Activated CD8-positive, alpha-beta memory T cell treated with anti-CD3 and anti-CD28 coated beads for 1 hour (primary cell): ENCODE measurements around the gene MAN1C1.

ENCODE experiments used
- DNase-seq, 2 donors: peaks; one replicate each; pipeline ENCODE4 v3.0.0-alpha.2; 2020; ENCODE audit warnings: low read depth in 1 of 2; ENCODE audit errors: extremely low read depth in 1 of 2

Gene MAN1C1

GRCh38 chr1:25612421-25612820 is 4.2 kb upstream of the MAN1C1 start:
- DNase-seq: no peak

GRCh38 chr1:25613091-25613490 is 3.5 kb upstream of the MAN1C1 start:
- DNase-seq: no peak

GRCh38 chr1:25614501-25615171 is 2.0 kb upstream of the MAN1C1 start:
- no peak for DNase-seq

- no peak for DNase-seq
Observed at GRCh38 chr1:25615172-25615541, 1.4 kb upstream of the MAN1C1 start.

- DNase-seq: no peak
Observed at GRCh38 chr1:25615563-25616094, 962 bp upstream of the MAN1C1 start.

- no peak for DNase-seq
Observed at GRCh38 chr1:25616987-25617624, 515 bp downstream of the MAN1C1 start.

GRCh38 chr1:25617625-25618432 is 1.2 kb downstream of the MAN1C1 start:
- no peak for DNase-seq

GRCh38 chr1:25618433-25618808 is 1.8 kb downstream of the MAN1C1 start:
- DNase-seq: no peak

GRCh38 chr1:25619101-25619890 is 2.7 kb downstream of the MAN1C1 start:
- no peak for DNase-seq

- no peak for DNase-seq
Observed at GRCh38 chr1:25620211-25620610, 3.6 kb downstream of the MAN1C1 start.

GRCh38 chr1:25620701-25621350 is 4.2 kb downstream of the MAN1C1 start:
- no peak for DNase-seq

GRCh38 chr1:25621876-25622275 is 5.3 kb downstream of the MAN1C1 start:
- no peak for DNase-seq

- DNase-seq: no peak
Observed at GRCh38 chr1:25622531-25622930, 5.9 kb downstream of the MAN1C1 start.

GRCh38 chr1:25623007-25623406 is 6.4 kb downstream of the MAN1C1 start:
- no peak for DNase-seq

- DNase-seq: no peak
Observed at GRCh38 chr1:25623731-25624130, 7.1 kb downstream of the MAN1C1 start.

GRCh38 chr1:25624156-25624555 is 7.6 kb downstream of the MAN1C1 start:
- DNase-seq: no peak

- no peak for DNase-seq
Observed at GRCh38 chr1:25624604-25625003, 8.0 kb downstream of the MAN1C1 start.

GRCh38 chr1:25626018-25626417 is 9.4 kb downstream of the MAN1C1 start:
- DNase-seq: no peak

GRCh38 chr1:25628741-25629421 is 12.3 kb downstream of the MAN1C1 start:
- DNase-seq: no peak

GRCh38 chr1:25629836-25630235 is 13.2 kb downstream of the MAN1C1 start:
- DNase-seq: no peak
